ENCODE data around the gene MPL. TPM values are rescaled to one million over a fixed set of nuclear protein-coding genes. Genes with fewer than 3 reads are reported as not detected.
A peak's percentile ranks its signal among the peaks of the same experiment; 100 is the strongest.

MPL gene
- total and polyA plus RNA-seq, 7 donors = not detected

DNA sequence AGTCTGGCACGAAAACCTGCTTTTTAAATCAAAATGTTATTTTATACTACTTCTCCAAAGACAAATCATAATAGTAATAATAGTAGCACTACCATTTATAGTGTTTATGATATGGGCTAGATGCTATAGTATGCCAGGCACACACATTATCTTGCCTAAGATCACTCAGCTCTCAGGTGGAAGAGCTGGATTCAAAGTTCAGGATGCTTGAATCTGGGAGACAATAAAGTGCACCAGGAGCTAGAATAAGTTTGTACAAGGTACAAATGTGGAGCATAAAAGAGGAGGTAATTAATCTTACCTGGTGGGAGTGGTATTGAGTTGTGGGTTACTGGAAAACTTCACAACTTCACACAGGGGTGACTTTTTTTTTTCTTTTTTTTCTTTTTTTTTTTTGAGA is 40.2 kb downstream of the MPL start:
- Histone ChIP-seq H3K27ac (no peak overlapping the region), H3K9me3 (no peaks in the 10 kb centered on the region), H3K4me3 (no peak overlapping the region), H3K27me3 (no peaks in the 10 kb centered on the region), H3K36me3 (peaks cover 0 to 19% (median 1%) of the 10 kb centered on the region in 4 donors), H3K4me1 (peaks cover 0 to 12% (median 7%) of the 10 kb centered on the region in 4 donors)
- no peak for DNase-seq
- WGBS, 2 donors = 74 to 92% methylated on average over 1 of the region's 1 CpG
- intact Hi-C loops (cut with DNase I) = no loop called here
- TF ChIP-seq POLR2A (IDR thresholded peaks at IDR 0.05) = no peak
- no peak for TF ChIP-seq POLR2AphosphoS5 (IDR thresholded peaks at IDR 0.05)
- TF ChIP-seq, protein P1, sequence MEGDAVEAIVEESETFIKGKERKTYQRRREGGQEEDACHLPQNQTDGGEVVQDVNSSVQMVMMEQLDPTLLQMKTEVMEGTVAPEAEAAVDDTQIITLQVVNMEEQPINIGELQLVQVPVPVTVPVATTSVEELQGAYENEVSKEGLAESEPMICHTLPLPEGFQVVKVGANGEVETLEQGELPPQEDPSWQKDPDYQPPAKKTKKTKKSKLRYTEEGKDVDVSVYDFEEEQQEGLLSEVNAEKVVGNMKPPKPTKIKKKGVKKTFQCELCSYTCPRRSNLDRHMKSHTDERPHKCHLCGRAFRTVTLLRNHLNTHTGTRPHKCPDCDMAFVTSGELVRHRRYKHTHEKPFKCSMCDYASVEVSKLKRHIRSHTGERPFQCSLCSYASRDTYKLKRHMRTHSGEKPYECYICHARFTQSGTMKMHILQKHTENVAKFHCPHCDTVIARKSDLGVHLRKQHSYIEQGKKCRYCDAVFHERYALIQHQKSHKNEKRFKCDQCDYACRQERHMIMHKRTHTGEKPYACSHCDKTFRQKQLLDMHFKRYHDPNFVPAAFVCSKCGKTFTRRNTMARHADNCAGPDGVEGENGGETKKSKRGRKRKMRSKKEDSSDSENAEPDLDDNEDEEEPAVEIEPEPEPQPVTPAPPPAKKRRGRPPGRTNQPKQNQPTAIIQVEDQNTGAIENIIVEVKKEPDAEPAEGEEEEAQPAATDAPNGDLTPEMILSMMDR (IDR thresholded peaks at IDR 0.05) = no peak
- no peak for TF ChIP-seq EP300 (IDR thresholded peaks at IDR 0.05)

DNA sequence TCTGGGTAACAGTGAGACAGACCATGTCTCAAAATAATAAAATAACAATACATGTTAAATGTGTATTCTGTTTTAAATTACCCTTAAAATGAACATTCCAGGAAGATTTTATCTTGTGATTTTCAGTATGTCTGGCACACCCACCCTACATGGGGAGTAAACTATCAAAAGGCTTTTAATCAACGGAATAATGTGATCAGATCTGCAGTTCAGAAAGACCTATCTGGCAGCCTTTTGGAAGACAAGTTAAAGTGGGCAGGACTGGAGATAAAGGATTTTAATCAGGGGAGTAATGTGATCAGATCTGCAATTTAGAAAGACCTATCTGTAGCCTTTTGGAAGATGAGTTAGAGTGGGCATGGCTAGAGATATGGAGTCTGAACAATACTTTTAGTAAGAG is 41.9 kb downstream of the MPL start:
- Histone ChIP-seq H3K27ac (no peak overlapping the region), H3K36me3 (peaks cover 8 to 33% (median 14%) of the 10 kb centered on the region in 4 donors), H3K4me1 (peaks cover 0 to 12% (median 7%) of the 10 kb centered on the region in 4 donors), H3K9me3 (no peaks in the 10 kb centered on the region), H3K27me3 (no peaks in the 10 kb centered on the region), H3K4me3 (no peak overlapping the region)
- intact Hi-C loops (cut with DNase I) = no loop called here
- TF ChIP-seq, protein P1 (IDR thresholded peaks at IDR 0.05) = no peak
- no peak for TF ChIP-seq POLR2AphosphoS5 (IDR thresholded peaks at IDR 0.05)
- TF ChIP-seq POLR2A (IDR thresholded peaks at IDR 0.05) = no peak
- TF ChIP-seq EP300 (IDR thresholded peaks at IDR 0.05) = no peak
- no peak for DNase-seq
- 94 to 99% methylated on average over 1 of the region's 1 CpG for WGBS, 2 donors

DNA sequence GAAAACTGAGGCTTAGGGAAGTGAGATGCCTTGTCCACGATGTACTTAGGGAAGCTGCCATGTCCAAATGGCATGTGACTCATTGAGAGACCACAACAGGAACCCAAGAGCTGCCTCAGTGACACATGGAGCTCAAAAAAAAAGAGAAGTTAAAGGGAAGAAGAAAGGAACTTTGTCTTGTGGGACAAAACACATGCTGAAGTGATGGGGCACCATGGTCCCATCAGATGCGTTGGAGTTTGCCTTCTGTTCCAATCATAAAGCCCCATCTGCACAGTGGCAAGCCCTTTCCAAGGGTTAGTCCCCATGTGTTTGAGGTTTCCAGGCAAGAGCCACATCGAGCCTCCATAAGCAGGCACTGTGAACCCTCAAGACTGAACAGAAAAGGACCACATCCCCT is 44.0 kb downstream of the MPL start:
- WGBS, 2 donors = 75 to 82% methylated on average over 3 of the region's 3 CpGs
- intact Hi-C loops (cut with DNase I) = no loop called here
- Histone ChIP-seq H3K4me3 (no peak overlapping the region), H3K9me3 (no peaks in the 10 kb centered on the region), H3K36me3 (peaks cover 25 to 51% (median 34%) of the 10 kb centered on the region in 4 donors), H3K27ac (peak overlapping the region; percentile 4 to 45 (median 28)), H3K27me3 (no peaks in the 10 kb centered on the region), H3K4me1 (peaks cover 0 to 12% (median 7%) of the 10 kb centered on the region in 4 donors)
- TF ChIP-seq POLR2AphosphoS5 (IDR thresholded peaks at IDR 0.05) = no peak
- no peak for TF ChIP-seq POLR2A (IDR thresholded peaks at IDR 0.05)
- no peak for DNase-seq

DNA sequence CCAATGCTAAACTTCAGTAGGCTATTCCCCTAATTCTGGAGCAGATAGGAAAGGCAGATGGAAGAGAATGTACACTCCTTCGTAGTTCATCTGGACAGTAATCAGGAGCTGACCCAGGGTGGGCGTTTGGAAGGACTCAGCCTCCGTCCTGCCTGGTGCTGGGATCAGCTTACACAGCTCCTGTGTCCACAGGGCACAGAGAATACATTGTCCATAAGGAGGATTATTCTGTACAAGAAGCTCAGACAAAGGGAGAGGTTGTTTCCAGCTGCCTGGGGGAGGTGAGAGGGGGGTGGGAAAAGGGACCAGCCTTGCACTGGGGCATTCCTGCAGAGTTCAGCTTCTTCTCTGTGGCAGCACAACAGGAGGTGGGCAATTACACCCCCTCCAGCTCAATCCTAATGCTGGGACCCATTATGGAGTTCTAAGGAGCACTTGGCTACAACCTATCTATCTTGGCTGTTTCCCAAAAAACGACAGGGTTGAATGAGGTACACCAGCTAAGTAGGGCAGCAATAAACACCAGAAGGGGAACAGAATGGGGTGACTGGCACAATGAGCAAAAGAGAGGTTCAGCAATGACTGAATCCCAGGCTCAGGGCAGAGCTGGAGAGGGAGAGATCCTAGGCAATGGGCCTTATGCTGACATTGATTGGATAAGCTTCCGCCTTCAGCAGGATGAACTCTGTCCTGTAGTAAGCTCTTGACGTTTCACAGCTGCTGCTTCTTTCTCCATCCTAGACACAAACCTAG is 44.6 kb downstream of the MPL start:
- WGBS, 2 donors = 64 to 75% methylated on average over 6 of the region's 6 CpGs
- no peak overlapping the region for H3K4me3 ChIP-seq
- intact Hi-C loops (cut with DNase I) = no loop called here
- DNase-seq = no peak
- H3K36me3 ChIP-seq = peaks cover 28 to 57% (median 39%) of the 10 kb centered on the region in 4 donors
- no peak for TF ChIP-seq POLR2AphosphoS5 (IDR thresholded peaks at IDR 0.05)
- TF ChIP-seq, protein P1 (IDR thresholded peaks at IDR 0.05) = no peak
- no peak for TF ChIP-seq EP300 (IDR thresholded peaks at IDR 0.05)
- no peak for TF ChIP-seq POLR2A (IDR thresholded peaks at IDR 0.05)
- H3K27ac ChIP-seq = peak overlapping the region; percentile 4 to 45 (median 28)
- no peaks in the 10 kb centered on the region for H3K9me3 ChIP-seq
- H3K27me3 ChIP-seq = no peaks in the 10 kb centered on the region
- peaks cover 0 to 12% (median 8%) of the 10 kb centered on the region in 4 donors for H3K4me1 ChIP-seq

DNA sequence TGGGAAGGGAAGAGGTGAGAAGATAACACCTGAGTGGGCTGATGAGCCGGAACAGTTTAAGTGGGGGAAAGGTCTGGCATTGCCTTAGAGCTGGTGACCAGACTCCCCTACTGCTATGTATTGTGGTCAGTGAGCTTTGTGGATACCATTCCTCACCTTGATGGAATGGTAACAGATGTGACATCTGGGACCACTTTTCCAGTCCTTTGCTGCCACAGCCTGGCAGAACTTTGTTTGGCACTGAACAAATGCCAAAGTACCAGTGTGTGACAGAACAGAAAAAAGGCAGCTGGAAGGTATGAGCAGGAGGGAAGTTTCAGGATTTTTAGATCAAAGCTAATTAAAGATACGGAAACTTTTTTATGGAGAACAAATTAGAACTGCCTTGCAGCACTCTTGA is 45.8 kb downstream of the MPL start:
- 68 to 98% methylated on average over 2 of the region's 2 CpGs for WGBS, 2 donors
- no peak for DNase-seq
- intact Hi-C loops (cut with DNase I) = no loop called here
- Histone ChIP-seq H3K27me3 (no peaks in the 10 kb centered on the region), H3K4me1 (peaks cover 0 to 25% (median 18%) of the 10 kb centered on the region in 4 donors), H3K36me3 (peaks cover 28 to 60% (median 41%) of the 10 kb centered on the region in 4 donors), H3K27ac (no peak overlapping the region), H3K4me3 (no peak overlapping the region), H3K9me3 (no peaks in the 10 kb centered on the region)
- TF ChIP-seq EP300 (IDR thresholded peaks at IDR 0.05) (no peak), POLR2A (IDR thresholded peaks at IDR 0.05) (no peak), POLR2AphosphoS5 (IDR thresholded peaks at IDR 0.05) (no peak)
- TF ChIP-seq, protein P1 (IDR thresholded peaks at IDR 0.05) = no peak
